Measurements from ENCODE around the gene GNB1.

The GNB1 gene

DNA sequence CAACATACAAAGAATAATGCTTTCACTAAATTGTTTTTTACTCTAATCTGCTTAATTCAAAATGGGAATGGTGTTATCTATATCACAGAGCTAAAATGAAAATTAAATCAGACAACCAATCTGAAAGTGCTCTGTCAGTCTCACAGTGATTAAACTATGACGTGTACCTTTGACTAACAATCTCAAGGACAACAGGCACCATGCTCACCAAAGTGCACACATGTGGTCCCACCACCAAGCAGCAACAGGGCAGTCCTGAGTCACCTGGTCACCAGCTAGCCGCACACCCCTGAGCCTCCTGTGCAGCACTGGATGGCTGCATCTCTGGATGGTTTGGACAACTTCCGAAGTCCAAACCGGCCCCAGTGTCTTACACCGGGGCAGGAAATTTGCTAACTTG lies 58.1 kb downstream of the GNB1 start:
- DNase-seq (ENCODE audit: low spot score): no peak
- TF ChIP-seq, protein P1, sequence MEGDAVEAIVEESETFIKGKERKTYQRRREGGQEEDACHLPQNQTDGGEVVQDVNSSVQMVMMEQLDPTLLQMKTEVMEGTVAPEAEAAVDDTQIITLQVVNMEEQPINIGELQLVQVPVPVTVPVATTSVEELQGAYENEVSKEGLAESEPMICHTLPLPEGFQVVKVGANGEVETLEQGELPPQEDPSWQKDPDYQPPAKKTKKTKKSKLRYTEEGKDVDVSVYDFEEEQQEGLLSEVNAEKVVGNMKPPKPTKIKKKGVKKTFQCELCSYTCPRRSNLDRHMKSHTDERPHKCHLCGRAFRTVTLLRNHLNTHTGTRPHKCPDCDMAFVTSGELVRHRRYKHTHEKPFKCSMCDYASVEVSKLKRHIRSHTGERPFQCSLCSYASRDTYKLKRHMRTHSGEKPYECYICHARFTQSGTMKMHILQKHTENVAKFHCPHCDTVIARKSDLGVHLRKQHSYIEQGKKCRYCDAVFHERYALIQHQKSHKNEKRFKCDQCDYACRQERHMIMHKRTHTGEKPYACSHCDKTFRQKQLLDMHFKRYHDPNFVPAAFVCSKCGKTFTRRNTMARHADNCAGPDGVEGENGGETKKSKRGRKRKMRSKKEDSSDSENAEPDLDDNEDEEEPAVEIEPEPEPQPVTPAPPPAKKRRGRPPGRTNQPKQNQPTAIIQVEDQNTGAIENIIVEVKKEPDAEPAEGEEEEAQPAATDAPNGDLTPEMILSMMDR (IDR thresholded peaks at IDR 0.05; ENCODE audit: extremely low read depth, missing control alignments): no peak

DNA sequence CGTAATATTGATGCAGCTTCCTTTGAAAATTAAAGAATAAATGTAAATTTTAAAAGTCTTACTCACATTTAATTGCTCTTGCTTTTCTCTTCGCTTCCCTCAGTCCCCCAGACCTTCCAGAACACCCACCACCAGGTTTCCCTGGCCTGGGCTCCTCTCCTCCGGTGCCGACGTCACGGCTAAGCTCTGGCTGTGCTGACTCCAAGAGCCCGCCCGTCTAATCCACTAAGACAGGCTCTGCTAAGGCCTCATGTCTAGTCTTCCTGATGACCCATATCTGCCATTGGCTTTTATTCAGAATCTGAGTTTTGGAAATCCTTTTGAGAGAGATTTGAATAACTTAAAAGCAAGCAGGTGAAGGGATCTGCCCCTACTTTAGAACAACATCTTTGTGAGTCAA lies 58.7 kb downstream of the GNB1 start:
- TF ChIP-seq, protein P1 (IDR thresholded peaks at IDR 0.05; ENCODE audit: extremely low read depth, missing control alignments): no peak
- no peak for DNase-seq (ENCODE audit: low spot score)

DNA sequence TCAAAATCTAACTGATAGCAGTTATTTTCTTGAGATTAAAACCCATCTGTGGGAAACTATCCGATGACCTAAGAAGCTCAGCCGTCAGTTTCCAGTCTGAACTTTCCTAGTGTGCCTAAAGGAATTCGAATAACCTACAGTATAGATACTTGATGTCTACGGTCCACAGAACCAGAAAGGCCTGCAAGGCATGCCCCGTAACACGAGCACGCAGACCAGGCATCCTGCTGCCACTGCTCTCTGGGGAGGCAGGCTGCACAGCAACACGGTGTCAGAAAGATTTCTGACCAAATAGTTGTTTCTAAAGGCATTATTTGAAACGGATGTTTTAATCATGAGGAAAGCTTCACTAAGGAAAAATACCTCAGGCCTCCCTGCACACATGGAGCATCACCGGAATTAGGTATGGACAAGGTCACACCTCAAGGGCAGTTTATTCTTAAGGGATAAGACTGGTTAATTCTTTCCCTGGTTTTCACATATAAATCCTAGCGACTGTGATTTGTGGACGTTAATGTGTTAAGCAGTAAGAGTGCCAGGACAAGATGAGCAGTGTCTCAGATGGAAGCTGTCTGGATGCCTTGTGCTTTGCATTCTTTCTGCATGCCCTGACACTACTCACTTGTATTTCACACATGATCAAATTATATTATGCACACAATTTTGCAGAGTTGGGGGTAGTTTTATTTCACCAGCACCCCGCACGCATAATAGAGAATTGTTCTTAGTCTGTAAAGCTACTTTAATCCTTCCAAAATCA lies 63.6 kb downstream of the GNB1 start:
- no peak for DNase-seq (ENCODE audit: low spot score)
- TF ChIP-seq, protein P1 (IDR thresholded peaks at IDR 0.05; ENCODE audit: extremely low read depth, missing control alignments): no peak

DNA sequence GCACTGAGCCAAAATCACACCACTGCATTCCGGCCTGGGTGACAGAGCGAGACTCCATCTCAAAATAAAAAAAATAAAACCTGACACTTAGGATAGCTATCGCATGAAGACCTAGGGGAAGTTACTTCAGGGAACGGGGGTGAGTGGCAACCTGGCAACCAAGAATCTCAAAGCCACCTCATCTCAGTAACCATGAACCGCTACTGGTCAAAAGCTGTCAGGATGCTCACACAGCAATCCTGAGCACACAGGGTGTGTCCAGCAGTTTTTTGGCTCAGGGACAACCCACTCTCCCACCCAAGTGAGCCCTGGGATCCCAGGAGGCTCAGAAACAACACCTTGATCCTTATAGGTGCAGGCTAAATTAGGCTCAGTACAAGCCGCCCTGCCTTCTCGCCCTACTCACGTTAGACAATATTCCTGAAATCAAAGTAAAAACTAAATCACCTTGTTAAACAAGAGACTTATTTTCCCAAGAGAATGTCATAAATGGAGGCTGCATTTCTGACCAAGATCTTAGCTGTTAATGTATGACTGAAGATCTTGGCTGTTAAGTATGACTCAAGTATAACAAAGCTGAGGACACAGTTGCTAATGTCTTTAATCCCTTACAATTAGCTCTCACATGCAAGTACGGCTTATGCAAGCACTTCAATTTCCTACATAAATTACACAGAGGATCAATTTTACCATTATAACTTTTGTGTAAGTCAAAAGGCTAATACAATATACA lies 64.4 kb downstream of the GNB1 start:
- TF ChIP-seq, protein P1 (IDR thresholded peaks at IDR 0.05; ENCODE audit: extremely low read depth, missing control alignments): no peak

DNA sequence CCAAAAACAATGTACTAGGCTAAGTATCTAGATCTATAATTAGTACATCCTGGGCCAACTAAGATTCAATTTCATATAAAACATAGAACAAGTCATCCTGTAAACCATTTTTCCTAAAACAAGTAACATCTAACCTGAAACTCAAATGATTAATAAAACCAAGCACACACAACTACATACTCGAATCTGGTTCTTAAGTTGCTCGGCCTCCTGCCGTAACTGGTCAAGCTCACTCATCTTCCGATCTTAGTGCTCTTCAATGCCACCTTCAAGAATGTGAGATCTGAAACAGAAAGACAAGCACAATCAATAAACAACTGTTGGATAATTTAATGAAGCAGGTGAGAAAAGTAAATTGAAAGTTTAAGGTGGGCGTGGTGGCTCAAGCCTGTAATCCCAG lies 65.7 kb downstream of the GNB1 start:
- DNase-seq (ENCODE audit: low spot score): no peak
- TF ChIP-seq, protein P1 (IDR thresholded peaks at IDR 0.05; ENCODE audit: extremely low read depth, missing control alignments): no peak

More for the DNA sequence above, 64.4 kb downstream of the GNB1 start:
- DNase-seq (ENCODE audit: low spot score): no peak

DNA sequence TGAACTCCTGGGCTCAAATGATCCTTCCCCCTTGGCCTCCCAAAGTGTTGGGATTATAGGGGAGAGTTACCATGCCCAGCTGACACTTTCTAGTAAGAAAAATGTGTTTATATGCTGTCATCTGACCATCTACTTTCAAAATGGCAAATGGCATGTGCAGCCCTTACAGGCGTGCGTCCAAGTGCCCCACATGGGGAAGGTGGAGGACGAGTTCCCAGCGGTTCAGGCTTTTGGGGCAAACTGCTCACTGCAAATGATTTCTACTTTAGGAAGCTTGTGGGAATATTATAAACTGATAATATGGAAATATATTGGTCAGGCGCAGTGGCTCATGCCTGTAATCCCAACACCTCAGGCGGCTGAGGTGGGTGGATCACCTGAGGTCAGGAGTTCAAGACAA lies 71.1 kb downstream of the GNB1 start:
- DNase-seq (ENCODE audit: low spot score): no peak
- TF ChIP-seq, protein P1 (IDR thresholded peaks at IDR 0.05; ENCODE audit: extremely low read depth, missing control alignments): no peak

DNA sequence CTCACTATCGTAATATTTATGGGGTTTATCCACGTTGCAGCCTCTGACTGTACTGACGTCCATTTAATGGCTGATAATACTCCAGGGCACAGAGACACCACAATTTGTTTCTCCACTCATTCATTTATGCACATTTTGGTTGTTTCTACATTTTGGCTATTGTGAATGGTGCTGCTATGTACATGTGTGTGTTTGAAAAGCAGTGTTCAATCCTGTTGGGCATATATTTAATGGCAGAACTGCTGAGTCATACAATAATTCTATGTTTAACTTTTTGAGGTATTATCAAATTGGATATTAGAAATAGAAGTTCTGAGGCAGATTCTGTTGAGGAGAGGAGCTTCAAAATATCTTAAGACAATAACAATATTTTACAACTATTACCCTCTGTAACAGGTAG lies 73.7 kb downstream of the GNB1 start:
- TF ChIP-seq, protein P1 (IDR thresholded peaks at IDR 0.05; ENCODE audit: extremely low read depth, missing control alignments): no peak

More for the DNA sequence above, 73.7 kb downstream of the GNB1 start:
- no peak for DNase-seq (ENCODE audit: low spot score)
